A204.1 (cell line): ENCODE data around the gene CDKL4.
"Not testable (repeated sequence)": the region's sequence is repeated elsewhere in the genome, so short reads cannot be mapped to it uniquely, and the experiment has no call there.

ENCODE experiments used
- FAIRE-seq: peaks from 2 replicates; lab custom pipeline; 2012; peaks lifted over from hg19 to GRCh38; lab: Jason Lieb, UNC

The CDKL4 gene

DNA sequence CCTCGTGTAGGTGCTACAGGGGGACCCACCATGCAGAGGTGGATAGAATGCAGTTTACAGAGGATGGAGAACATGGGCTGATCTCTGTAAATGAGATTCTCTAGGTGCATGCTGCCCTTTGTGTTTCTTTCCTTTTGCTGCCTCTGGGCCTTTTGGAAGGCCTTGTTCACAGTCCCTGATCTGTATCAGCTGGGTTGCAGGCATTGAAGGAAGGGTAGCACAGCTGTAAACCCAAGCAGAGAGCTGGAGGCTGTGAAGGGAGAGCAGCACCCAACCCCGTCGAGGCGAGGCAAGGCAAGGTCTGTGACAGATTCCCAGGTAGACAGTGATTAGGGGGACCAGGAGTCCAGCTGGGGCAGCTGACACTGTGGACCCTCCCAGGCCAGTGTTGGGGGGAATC, 66.8 kb downstream of the CDKL4 start:
- FAIRE-seq = no peak

DNA sequence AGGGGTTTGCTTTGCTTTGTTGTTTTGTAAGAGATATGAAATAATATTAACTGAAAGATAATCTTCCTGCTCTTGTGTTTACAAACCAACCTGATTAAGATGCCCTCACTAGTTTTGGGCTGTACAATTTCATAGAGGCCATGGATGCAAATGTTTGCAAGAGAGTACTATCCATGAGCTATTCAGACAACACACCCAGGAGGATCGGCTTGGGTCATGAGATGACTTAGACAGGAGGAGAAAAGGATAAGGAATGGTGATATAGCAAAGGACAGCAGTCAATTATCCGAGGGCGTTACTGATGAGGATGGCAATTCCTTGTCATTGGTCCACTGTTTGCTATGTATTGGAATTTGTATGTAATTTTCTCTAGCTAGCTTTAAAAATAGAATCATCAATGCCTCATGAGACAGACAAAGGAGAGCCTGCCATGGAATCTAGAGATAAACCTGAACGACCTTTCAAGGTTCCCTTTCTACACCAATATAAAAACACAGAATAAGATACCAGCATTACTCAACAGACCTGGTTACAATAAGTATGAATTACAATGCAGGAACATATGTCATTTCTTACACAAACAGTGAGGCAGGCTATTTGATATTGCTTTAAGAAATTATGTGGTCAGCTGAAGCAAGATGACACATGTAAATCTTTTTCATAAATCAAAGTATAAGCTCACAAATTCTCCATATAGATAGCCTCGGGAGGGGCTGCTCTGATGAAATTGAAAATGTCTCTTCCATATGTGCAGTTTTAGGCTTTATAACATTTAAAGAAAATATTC, 68.6 kb downstream of the CDKL4 start:
- no peak for FAIRE-seq

DNA sequence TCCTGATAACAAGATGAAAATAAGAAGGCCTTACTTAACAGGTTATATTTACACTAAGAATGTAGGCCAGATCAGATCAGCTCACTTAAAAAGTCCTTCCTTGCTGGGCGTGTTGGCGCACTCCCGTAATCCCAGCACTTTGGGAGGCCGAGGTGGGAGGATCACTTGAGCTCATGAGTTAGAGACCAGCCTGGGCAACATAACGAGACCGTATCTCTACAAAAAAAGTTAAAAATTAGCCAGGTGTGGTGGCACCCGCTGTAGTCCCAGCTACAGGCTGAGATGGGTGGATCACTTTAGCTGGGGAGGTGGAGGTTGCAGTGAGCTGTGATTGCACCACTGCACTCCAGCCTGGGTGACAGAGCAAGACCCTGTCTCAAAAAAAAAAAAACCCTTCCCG, 69.7 kb downstream of the CDKL4 start:
- no peak for FAIRE-seq

DNA sequence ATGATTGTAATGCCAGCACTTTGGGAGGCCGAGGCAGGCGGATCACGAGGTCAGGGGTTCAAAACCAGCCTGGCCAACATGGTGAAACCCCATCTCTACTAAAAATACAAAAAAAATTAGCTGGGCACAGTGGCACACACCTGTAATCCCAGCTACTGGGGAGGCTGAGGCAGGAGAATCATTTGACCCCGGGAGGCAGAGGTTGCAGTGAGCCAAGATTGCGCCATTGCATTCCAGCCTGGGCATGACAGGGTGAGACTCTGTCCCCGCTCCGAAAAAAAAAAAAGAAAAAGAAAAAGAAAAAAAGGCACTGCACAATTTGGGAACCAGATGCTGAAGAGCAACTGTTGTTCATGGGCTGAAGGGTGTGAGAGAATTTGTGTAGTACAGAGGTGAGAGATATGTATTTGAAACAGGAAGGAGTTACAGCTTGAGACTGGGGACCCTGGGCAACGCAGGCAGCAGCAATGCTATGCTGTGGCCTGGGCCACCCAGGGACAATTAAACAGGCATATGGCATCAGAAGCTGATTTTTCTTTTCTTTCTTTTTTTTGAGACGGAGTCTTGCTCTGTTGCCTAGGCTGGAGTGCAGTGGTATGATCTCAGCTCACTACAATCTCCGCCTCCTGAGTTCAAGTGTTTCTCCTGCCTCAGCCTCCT, 71.6 kb downstream of the CDKL4 start:
- FAIRE-seq = not testable (repeated sequence)

DNA sequence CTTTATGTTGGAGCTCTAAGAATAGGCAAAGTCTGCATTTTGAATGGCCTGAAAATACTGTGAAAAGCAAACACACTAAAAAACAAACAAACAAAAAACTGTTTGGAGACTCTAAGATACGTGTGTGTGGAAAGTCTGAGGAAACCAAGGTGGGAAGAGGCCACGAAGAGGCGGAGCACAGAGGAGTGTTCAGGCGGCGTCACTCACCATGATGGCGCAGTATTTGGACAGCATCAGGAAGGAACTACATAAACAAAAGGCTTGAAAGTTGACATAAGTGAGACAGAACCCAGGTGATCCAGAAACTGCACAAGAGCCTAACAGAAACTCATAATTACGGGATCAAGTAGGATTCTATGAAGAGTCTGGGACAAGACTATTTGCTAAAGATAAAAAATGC, 72.1 kb downstream of the CDKL4 start:
- FAIRE-seq = no peak

DNA sequence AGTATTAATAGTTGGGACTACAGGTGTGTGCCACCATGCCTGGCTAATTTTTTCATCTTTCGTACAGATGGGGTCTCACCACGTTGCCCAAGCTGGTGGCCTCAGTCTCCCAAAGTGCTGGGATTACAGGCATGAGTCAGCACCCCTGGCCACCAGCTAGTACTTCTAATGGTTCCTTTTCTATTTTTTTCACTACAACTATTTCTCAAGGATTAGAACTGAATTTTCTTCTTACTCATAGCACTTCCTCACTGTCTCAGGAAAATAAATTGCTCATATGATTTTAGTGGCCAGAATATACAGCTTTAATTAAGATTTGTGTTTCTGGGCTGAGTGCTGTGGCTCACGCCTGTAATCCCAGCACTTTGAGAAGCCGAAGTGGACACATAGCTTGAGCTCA, 79.7 kb downstream of the CDKL4 start:
- FAIRE-seq = no peak

DNA sequence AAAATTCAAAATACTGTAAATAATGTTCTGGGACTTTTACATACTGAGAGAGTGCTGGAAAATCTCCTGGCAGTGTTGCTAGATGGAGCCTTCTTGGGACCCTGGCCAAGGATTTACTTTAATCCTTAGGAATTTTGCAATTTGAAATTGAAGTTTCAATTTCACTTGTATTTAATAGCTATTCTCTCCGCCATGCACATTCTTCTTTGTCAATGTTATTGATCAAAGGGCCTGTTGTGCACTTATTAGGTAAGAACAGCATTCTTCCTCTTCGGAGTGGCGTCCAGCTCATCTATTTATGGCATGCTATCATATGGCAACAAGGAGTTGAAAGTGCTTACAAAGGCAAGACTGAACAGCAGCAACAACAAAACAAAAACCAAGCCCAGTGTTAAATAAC, 82.8 kb downstream of the CDKL4 start:
- FAIRE-seq = no peak

DNA sequence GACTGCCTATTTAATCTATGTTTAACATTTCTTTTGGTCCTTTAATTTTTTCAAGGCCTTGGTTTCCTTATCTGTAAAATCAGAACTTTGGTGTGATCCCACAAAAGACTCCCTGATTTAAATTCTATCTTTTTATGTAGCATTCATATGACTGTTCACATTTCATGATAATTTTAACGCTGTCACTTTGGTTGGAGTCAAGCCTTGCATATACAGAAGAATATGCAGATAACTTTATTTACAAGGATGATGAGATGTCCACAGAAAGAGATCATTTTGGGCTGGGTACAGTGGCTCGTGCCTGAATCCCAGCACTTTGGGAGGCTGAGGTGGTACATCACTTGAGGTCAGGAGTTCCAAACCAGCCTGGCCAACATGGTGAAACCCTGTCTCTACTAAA, 84.5 kb downstream of the CDKL4 start:
- no peak for FAIRE-seq

DNA sequence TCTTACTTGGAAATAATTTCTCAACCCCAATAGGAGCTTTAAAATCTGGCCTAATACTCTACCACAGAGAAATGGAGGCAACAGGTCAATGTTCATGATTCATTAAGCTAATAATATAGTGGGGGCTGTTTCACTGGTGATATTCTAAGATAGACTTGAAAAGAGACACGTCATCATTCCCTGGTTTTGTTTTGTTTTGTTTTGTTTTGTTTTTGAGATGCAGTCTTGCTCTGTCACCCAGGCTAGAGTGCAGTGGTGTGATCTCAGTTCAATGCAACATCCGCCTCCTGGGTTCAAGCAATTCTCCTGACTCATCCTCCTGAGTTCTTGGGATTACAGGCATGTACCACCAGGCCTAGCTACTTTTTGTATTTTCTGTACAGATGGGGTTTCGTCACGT, 85.4 kb downstream of the CDKL4 start:
- FAIRE-seq = no peak

DNA sequence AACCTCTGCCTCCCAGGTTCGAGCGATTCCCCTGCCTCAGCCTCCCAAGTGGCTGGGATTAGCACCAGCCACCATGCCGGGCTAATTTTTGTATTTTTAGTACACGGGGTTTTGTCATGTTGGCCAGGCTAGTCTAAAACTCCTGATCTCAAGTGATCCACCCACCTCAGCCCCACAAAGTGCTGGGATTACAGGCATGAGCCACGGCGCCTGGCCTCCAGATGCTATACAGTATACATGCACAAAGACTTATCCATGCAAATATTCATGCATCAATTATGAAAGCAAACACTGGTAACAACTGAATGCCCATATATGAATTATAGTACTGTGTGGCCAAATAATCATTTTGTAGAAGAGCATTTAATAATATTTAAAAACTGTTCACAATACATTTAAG, 86.9 kb downstream of the CDKL4 start:
- no peak for FAIRE-seq

DNA sequence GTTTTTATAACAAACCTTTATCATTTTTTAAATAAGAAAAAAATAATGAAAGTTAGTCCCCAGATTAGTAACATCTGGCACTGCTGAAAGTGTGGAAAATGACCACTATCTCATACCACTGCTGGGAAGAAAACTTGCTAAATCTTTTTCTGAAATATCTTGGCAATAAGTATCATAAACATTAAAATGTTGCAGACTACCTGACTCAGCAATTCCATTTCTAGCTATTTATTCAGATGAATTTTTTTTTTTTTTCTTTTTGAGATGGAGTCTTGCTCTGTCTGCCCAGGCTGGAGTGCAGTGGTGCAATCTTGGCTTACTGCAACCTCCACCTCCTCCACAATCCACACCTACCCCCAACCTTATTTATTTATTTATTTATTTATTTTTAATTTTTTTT, 87.7 kb downstream of the CDKL4 start:
- no peak for FAIRE-seq

DNA sequence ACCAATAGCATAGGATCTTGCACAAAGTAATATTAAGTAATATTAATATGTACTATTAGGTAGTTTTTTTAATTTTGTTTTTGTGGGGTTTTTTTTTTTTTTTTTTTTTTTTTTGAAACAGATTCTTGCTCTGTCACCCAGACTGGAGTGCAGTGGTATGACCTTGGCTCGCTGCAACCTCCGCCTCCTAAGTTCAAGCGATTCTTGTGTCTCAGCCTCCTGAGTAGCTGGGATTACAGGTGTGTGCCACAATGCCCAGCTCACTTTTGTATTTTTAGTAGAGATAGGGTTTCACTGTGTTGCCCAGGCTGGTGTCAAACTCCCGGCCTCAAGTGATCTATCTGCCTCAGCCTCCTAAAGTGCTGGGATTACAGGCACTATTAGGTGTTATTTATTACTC, 88.2 kb downstream of the CDKL4 start:
- not testable (repeated sequence) for FAIRE-seq

DNA sequence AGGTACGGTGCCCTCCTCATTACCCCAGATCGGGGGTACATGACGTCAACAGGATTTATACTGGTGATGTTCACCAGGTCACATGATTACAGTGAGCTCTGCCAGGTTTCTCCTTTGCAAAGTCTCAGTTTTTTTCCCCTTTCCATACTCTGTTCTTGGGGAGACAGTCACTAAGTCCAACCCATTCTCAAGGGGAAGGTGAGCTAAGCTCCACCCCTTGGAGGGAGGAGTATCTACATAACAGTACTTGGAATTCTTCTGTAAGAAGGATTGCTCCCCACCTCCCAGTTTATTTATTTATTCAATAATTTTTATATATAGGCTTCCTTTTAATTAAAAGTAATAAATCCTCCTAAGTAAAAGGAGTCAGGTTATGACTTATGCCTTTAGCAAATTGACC, 88.8 kb downstream of the CDKL4 start:
- FAIRE-seq = no peak

DNA sequence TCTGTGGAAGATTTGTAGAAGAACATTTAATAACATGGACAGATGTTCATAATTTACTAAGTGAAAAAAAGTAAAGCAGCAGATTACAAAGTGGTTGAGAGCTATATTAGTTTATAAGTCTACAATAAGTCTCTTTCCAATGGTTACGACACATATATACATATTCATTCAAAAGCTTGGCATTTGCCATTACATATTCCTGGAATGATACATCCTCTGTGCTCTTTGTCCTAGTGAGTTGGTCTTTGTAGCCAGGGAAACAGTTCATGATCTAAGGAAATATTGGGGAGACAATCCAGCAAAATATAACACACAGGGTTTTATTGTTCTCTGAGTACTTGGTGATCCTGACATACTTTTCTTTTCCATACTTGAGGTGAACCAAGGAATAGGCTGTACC, 90.5 kb downstream of the CDKL4 start:
- FAIRE-seq = no peak

DNA sequence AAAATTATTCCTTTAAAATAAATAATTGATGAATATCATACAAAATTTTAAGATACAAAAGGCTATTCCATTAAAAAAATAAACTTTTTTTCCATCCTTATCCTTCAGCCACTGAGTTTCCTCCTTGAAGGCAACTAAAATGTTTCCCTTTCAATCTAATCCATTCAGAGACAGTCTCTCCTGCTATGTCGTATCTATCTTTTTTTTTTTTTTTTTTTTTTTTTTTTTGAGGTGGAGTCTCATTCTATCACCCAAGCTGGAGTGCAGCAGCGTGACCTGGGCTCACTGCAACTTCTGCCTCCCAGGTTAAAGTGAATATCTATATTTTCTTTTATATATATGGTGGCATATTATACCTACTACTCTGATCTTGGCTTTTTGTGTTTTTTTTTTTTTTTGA, 91.3 kb downstream of the CDKL4 start:
- FAIRE-seq = no peak

DNA sequence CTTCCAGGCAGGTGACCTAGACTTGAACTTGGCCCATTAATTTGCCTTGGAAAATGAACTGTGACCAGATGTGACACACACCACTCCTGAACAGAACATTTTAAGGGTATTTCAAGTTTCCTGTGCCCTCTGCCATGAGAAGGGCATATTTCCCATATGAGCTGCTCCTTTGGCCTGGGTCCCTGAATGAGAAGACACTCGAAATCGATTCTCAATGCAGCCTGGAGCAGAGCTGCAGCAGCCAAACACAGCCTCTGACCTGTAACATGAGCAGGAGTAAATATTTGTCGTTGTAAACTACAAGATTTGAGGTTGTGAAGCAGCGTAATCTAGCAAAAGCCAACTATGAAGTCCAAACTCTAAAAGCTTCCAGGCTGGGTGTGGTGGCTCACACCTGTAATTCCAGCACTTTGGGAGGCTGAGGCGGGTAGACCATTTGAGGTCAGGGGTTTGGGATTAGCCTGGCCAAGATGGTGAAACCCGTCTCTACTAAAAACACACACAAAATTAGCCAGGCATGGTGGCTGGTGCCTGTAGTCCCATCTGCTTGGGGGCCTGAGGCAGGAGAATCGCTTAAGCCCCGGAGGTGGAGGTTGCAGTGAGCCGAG, 92.8 kb downstream of the CDKL4 start:
- FAIRE-seq = no peak

DNA sequence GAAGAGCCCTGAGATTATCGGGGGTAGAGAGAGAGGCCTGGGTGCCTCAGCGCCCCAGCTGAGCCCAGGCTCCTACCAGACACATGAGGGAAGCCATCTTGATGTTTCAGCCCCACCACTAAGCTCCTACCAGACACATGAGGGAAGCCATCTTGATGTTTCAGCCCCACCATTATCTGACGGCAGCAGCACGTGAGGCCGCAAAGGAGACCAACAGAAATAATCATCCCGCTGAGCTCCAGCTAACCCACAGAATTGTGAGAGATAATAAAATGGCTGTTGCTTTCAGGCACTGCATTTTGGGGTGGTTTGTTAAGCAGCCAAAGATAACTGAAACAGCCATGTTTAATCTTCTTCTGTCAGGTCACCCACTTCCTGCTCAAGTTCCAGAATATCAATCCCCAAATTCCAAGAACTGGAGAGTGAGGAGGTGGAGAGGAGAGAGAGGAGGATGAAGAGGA, 93.6 kb downstream of the CDKL4 start:
- FAIRE-seq = no peak

DNA sequence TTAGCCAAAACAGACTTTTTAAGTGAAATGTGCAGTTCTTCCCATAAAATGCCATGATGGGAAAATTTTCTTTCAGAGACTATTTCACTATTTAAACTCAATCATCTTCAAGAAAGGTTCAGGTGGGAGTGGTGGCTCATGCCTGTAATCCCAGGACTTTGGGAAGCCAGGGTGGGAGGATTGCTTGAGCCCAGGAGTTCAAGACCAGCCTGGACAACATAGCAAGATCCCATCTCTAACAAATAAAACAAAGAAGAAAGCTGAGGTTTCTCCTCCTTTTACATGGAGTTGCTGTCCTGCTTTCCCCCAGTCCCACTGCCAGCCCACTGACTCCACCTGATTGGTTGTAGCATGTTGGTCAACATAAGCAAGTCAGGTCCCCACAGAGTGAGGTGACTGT, 97.1 kb downstream of the CDKL4 start:
- no peak for FAIRE-seq

DNA sequence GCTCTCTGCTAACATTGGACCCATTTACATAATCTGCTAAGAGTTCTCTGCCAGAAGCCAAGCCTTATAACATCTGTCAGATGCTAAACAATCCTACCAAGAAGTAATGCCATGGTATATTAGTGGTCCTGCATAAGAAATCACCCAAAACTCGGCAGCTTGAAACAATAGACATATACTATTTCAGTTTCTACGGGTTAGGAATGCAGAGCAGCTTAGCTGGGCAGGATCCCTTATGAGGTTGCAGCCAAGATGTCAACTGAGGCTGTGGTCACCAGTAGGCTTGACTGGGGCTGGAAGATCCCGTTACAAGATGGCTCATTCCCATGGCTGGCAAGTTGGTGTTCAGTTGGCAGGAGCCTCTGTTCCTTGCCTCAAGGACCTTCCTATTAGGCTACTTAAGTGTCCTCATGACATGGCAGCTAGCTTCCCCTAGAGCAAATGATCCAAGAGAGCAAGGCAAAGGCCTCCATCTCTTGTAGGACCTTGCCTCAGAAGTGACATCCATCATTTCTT, 97.8 kb downstream of the CDKL4 start:
- no peak for FAIRE-seq

DNA sequence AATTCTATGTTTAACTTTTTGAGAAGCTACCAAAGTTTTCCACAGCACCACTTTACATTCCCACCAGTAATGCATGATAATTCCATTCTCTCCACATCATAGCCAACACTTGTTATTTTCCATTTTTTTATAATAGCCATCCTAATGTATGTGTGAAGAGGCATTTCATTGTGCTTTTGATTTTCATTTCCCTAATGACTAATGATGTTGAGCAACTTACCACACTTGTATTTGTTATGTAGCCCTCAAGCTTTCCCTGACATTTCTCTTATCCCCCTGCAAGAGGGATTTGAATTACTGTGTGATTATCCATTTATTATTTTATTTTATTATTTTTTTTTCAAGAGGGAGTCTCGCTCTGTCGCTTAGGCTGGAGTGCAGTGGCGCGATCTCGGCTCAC, 99.4 kb downstream of the CDKL4 start:
- no peak for FAIRE-seq

DNA sequence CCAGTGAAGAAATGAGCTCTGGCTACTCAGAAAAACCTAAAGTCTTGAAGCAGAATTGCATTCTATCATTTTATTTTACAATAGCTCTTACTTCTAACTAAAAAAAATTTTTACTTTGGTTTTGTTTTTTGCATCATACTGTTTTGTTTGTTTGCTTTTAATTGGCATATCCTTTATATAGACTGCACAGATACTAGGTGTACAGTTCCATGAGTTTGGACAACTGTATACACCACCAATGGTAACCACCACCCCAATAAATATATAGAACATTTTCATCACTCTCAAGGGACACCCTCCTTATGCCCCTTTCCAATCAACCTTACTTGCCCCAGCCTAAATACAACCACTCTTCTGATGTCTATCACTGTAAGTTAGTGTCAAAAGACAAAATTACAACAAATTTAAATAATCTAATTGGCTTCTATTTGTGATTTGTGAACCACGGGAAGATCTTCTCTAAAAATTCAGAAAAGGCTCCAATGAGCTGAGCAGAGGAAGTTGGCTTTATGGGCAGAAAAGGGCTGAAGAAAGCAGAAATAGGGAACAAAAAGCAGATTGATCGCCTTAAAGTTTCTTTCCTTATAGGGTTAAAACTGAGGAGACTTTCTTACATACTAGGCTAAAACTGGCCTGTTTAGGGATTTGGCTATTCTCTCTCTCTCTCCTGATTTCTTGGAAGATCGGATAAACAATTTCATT, 100.7 kb downstream of the CDKL4 start:
- no peak for FAIRE-seq

DNA sequence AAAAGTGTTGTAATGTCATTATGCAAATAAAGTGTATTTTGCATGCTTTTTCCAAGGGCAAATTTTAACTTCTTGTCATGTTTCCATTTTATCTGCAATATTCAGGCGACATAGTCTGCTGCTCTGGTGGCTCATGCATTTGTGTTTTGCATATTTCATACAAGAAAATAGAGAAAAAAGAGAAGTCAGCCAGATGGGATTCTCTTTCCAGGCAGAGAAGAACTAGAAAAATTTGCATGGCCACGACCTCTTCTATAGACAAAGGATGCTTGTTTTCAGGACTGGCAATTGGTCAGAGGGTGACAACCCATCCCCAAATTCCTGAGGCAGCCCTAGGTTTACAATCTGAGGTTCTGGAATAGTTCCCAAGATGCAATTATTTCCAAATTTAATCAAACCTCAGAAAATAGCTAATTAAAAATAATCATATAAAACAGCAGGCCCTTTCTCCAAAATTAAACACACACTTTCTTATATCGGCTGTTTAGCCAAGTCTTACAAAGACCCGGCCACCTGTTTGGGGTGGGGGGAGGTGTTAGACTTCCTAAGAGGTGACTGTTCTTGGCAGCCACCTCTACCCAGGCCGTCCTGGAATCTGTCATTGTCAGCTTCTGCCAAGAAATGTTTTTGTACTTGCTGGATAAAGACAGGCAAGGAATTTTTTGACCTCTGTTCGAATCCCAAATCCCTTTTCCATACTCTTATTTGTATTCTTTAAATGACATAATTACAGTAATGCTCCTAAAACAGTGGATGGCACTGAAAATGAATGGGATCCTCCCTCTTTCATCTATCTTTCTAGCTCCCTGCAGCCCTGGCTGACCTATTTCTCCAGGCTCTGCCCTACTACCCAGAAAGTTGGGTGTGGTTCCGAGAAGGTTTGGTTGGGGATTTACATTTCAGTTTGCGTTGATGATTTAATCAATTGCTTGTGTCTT, 102.2 kb downstream of the CDKL4 start:
- no peak for FAIRE-seq
